GM23338 (cell line): ENCODE results near the gene CLDN1. TPM values are rescaled to one million over a fixed set of nuclear protein-coding genes. Genes with fewer than 3 reads are reported as not detected.

Experiments used
- ATAC-seq: fragments of 200-7000 bp; cut with Tn5 transposase; 3 replicates; pipeline ENCODE4 v1.9.1; 2020
- DNase-seq: peaks from one replicate; pipeline ENCODE4 v3.0.0-alpha.2; 2015; ENCODE audit warnings: low spot score
- H2AFZ ChIP-seq: fragments of 200-600 bp; sonication (generic); 2 replicates; pipeline ENCODE4 v1.8.0; 2016; ENCODE audit warnings: antibody characterized with exemption, mild to moderate bottlenecking, moderate library complexity
- H3F3A ChIP-seq: fragments of 200-600 bp; sonication (generic); replicated peaks from 2 replicates; pipeline ENCODE4 v1.8.0; 2017; ENCODE audit warnings: antibody characterized with exemption, mixed run types, low read depth
- H3K27ac ChIP-seq: fragments of 200-600 bp; sonication (generic); 2 replicates; pipeline ENCODE4 v1.6.1; 2016; ENCODE audit warnings: low read depth
- H3K27me3 ChIP-seq: fragments of 200-600 bp; sonication (generic); 2 replicates; pipeline ENCODE4 v1.8.0; 2016; ENCODE audit warnings: mild to moderate bottlenecking, mixed run types, moderate library complexity; ENCODE audit not compliant: insufficient read depth
- H3K36me3 ChIP-seq: fragments of 200-600 bp; sonication (generic); 2 replicates; pipeline ENCODE4 v1.8.0; 2016; ENCODE audit warnings: mild to moderate bottlenecking; ENCODE audit not compliant: insufficient read depth
- H3K4me1 ChIP-seq: fragments of 200-600 bp; sonication (generic); 2 replicates; pipeline ENCODE4 v1.8.0; 2016; ENCODE audit warnings: mild to moderate bottlenecking, moderate library complexity; ENCODE audit not compliant: insufficient read depth
- H3K4me2 ChIP-seq: fragments of 200-600 bp; sonication (generic); 2 replicates; pipeline ENCODE4 v1.7.1; 2017; ENCODE audit warnings: mixed run types
- H3K4me3 ChIP-seq: fragments of 200-600 bp; sonication (generic); 2 replicates; pipeline ENCODE4 v1.6.1; 2016; ENCODE audit warnings: mixed run types
- H3K79me2 ChIP-seq: fragments of 200-600 bp; sonication (generic); replicated peaks from 2 replicates; pipeline ENCODE4 v1.8.0; 2017; ENCODE audit warnings: mild to moderate bottlenecking; ENCODE audit not compliant: insufficient read depth
- H3K9me2 ChIP-seq: fragments of 200-600 bp; sonication (generic); 2 replicates; pipeline ENCODE4 v1.8.0; 2017; ENCODE audit not compliant: insufficient read depth
- H4K20me1 ChIP-seq: fragments of 200-600 bp; sonication (generic); replicated peaks from 2 replicates; pipeline ENCODE4 v1.8.0; 2017; ENCODE audit warnings: mild to moderate bottlenecking; ENCODE audit not compliant: insufficient read depth
- H3K27ac Mint-ChIP-seq: 2 replicates; pipeline ENCODE4 v1.8.0; 2020; ENCODE audit warnings: inconsistent platforms, mild to moderate bottlenecking, moderate library complexity, mixed read lengths
- H3K27me3 Mint-ChIP-seq: 3 replicates; pipeline ENCODE4 v1.8.0; 2022; ENCODE audit warnings: low read depth, mild to moderate bottlenecking, moderate library complexity, mixed read lengths, inconsistent platforms; ENCODE audit not compliant: insufficient read depth, poor library complexity
- H3K36me3 Mint-ChIP-seq: 3 replicates; pipeline ENCODE4 v1.8.0; 2021; ENCODE audit warnings: low read depth, mild to moderate bottlenecking, inconsistent platforms, moderate library complexity, mixed read lengths
- H3K4me1 Mint-ChIP-seq: 3 replicates; pipeline ENCODE4 v1.8.0; 2020; ENCODE audit warnings: mild to moderate bottlenecking, inconsistent platforms, mixed read lengths
- H3K4me3 Mint-ChIP-seq: 3 replicates; pipeline ENCODE4 v1.8.0; 2021; ENCODE audit warnings: moderate library complexity, mild to moderate bottlenecking, inconsistent platforms, mixed read lengths
- H3K9me3 Mint-ChIP-seq: 3 replicates; pipeline ENCODE4 v1.8.0; 2020; ENCODE audit warnings: moderate library complexity, mild to moderate bottlenecking, inconsistent platforms, mixed read lengths
- CREB1 ChIP-seq: fragments of 250-450 bp; sonication (Bioruptor Pico); IDR thresholded peaks from 2 replicates; pipeline ENCODE4 v1.5.0; 2020; ENCODE audit warnings: low read depth, mild to moderate bottlenecking, moderate library complexity
- ETS1 ChIP-seq: IDR thresholded peaks from 2 replicates; pipeline ENCODE4 v1.6.1; 2016; ENCODE audit warnings: antibody characterized with exemption
- EZH2 ChIP-seq: fragments of 200-600 bp; sonication (generic); IDR thresholded peaks from one replicate; pipeline ENCODE4 v1.8.0; 2017; ENCODE audit warnings: antibody characterized with exemption, mild to moderate bottlenecking, low read depth; ENCODE audit not compliant: unreplicated experiment
- EZH2phosphoT487 ChIP-seq: fragments of 200-600 bp; sonication (generic); IDR thresholded peaks from one replicate; pipeline ENCODE4 v1.8.1; 2018; ENCODE audit warnings: antibody characterized with exemption; ENCODE audit not compliant: unreplicated experiment
- JUNB ChIP-seq: IDR thresholded peaks from one replicate; pipeline ENCODE4 v1.6.1; 2016; ENCODE audit warnings: antibody characterized with exemption; ENCODE audit not compliant: unreplicated experiment
- NANOG ChIP-seq: IDR thresholded peaks from 2 replicates; pipeline ENCODE4 v1.6.1; 2016; ENCODE audit warnings: antibody characterized with exemption, borderline replicate concordance
- POLR2AphosphoS5 ChIP-seq: IDR thresholded peaks from 2 replicates; pipeline ENCODE4 v1.6.1; 2016; ENCODE audit warnings: antibody characterized with exemption, low read depth
- REST ChIP-seq: IDR thresholded peaks from one replicate; pipeline ENCODE4 v1.6.1; 2018; ENCODE audit warnings: antibody characterized with exemption; ENCODE audit not compliant: unreplicated experiment
- STAT1 ChIP-seq: IDR thresholded peaks from one replicate; pipeline ENCODE4 v1.6.1; 2016; ENCODE audit warnings: antibody characterized with exemption; ENCODE audit not compliant: unreplicated experiment
- ZNF114 ChIP-seq: fragments of 250-450 bp; sonication (Bioruptor Pico); IDR thresholded peaks from 2 replicates; pipeline ENCODE4 v1.5.0; 2020; ENCODE audit warnings: mild to moderate bottlenecking, moderate library complexity
- ZNF331 ChIP-seq: fragments of 250-450 bp; sonication (Bioruptor Pico); IDR thresholded peaks from 2 replicates; pipeline ENCODE4 v1.5.0; 2020; ENCODE audit warnings: low read depth, mild to moderate bottlenecking, moderate library complexity
- ZNF462 ChIP-seq: fragments of 250-450 bp; sonication (Bioruptor Pico); IDR thresholded peaks from 2 replicates; pipeline ENCODE4 v1.5.0; 2020; ENCODE audit warnings: mild to moderate bottlenecking, moderate library complexity
- polyA plus RNA-seq: library from polyadenylated mRNA; unstranded; fragments of >200 nt; fragmentation: Nextera tagmentation; extraction: Ambion mirVana; gene quantifications from 2 replicates; pipeline ENCODE4 v1.2.1, GENCODE V29; 2016
- total RNA-seq: library from RNA; depleted of rRNA; stranded (reverse); fragments of >200 nt; shearing (Covaris generic); gene quantifications from 2 replicates; pipeline ENCODE4 v1.2.3, GENCODE V29; 2014
- TF ChIP-seq, protein P1 (sequence below), 2 experiments: fragments of 200-600 bp in 1 of 2; sonication (generic) in 1 of 2; conservative IDR thresholded peaks; 2 replicates each; pipeline versions ENCODE4 v1.5.1 to v1.6.1; 2016 to 2017; ENCODE audit warnings: antibody characterized with exemption in 2 of 2, low read depth in 2 of 2, mild to moderate bottlenecking in 2 of 2, moderate library complexity in 1 of 2

Gene CLDN1
- total and polyA plus RNA-seq, 2 experiments from 2014 or later = 2.5 to 4.6 TPM

GRCh38 chr3:190318666-190319065 is 3.6 kb downstream of the CLDN1 start:
- peaks cover 27% of the 10 kb centered on the region for H3K4me1 Mint-ChIP-seq
- no peak overlapping the region for H2AFZ ChIP-seq
- H3K79me2 ChIP-seq = no peaks in the 10 kb centered on the region
- peaks cover 15% of the 10 kb centered on the region for H3K27me3 Mint-ChIP-seq
- H3K4me3 ChIP-seq = no peak overlapping the region
- no peak overlapping the region for H3K4me3 Mint-ChIP-seq
- no peak overlapping the region for H3K27ac Mint-ChIP-seq
- DNase-seq (no peak), ATAC-seq (no peak)
- H3K9me3 Mint-ChIP-seq = no peaks in the 10 kb centered on the region
- H3K36me3 ChIP-seq = no peaks in the 10 kb centered on the region
- TF ChIP-seq CREB1 (no peak), POLR2AphosphoS5 (no peak), NANOG (no peak), ZNF462 (CRISPR knock-in tag) (no peak), ZNF331 (CRISPR knock-in tag) (no peak), JUNB (no peak), EZH2phosphoT487 (no peak), ETS1 (no peak), REST (no peak), ZNF114 (no peak), STAT1 (no peak), EZH2 (no peak)
- TF ChIP-seq, protein P1, sequence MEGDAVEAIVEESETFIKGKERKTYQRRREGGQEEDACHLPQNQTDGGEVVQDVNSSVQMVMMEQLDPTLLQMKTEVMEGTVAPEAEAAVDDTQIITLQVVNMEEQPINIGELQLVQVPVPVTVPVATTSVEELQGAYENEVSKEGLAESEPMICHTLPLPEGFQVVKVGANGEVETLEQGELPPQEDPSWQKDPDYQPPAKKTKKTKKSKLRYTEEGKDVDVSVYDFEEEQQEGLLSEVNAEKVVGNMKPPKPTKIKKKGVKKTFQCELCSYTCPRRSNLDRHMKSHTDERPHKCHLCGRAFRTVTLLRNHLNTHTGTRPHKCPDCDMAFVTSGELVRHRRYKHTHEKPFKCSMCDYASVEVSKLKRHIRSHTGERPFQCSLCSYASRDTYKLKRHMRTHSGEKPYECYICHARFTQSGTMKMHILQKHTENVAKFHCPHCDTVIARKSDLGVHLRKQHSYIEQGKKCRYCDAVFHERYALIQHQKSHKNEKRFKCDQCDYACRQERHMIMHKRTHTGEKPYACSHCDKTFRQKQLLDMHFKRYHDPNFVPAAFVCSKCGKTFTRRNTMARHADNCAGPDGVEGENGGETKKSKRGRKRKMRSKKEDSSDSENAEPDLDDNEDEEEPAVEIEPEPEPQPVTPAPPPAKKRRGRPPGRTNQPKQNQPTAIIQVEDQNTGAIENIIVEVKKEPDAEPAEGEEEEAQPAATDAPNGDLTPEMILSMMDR (conservative IDR thresholded peaks at IDR 0.05; ENCODE audit: low read depth in 2 of 2) = no peak
- H3K27me3 ChIP-seq = peaks cover 24% of the 10 kb centered on the region
- H3K4me2 ChIP-seq = no peak overlapping the region
- no peaks in the 10 kb centered on the region for H3F3A ChIP-seq
- no peaks in the 10 kb centered on the region for H3K36me3 Mint-ChIP-seq
- no peaks in the 10 kb centered on the region; the same call in 1 of the 2 replicates for H4K20me1 ChIP-seq
- no peak overlapping the region for H3K27ac ChIP-seq
- H3K4me1 ChIP-seq = peaks cover 17% of the 10 kb centered on the region
- no peaks in the 10 kb centered on the region for H3K9me2 ChIP-seq
